CD4-positive, alpha-beta T cell treated with Interleukin-6 at 100 ng/mL for 8 hours (primary cell): ENCODE data around the gene PDE4D.
A peak's percentile ranks its signal among the peaks of the same experiment; 100 is the strongest.
"Not testable (repeated sequence)": the region's sequence is repeated elsewhere in the genome, so short reads cannot be mapped to it uniquely, and the experiment has no call there.

Source experiments
- DNase-seq: peaks from one replicate; pipeline ENCODE4 v3.0.0-alpha.2; 2020; ENCODE audit warnings: mixed read lengths, low spot score

PDE4D gene

GRCh38 chr5:59799668-59800346 is 93.7 kb downstream of the PDE4D start:
- DNase-seq, result peak; percentile 37

DNA sequence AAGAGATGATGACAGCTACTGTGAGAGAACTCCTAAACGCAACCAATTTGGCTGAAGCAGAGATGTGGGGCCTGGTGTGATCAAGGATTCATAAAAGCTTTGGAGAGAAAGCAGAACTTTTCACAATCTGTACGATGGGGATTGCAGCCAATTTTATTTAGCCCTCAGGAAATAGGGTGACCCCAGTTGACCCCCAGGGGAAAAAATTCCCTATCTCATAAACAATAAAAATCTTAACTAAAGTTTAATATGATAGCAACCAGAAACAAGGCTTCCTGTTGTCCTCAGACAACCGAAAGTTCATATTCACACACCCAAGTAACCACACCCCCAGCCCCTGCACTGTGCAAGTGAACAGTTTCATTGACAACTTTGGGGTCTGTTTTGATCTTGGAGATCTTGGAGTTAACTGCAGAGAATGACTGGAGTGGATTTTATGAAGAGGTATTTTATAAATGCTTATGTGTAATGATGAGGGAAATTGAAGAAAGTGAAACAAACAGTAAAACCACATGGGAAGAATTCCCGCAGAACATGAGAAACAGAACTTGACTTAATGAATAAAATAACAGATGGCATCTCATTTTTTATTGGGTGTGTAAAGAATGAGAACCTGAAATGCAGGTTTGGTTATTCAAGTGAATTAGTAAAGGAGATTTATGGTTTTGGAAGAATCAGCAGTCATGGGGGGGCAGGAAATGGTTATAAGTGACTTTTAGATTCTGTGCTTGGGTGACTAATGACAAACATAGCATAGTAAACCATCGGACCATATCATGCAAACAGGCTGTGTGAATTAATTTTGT is 94.5 kb downstream of the PDE4D start:
- no peak for DNase-seq

DNA sequence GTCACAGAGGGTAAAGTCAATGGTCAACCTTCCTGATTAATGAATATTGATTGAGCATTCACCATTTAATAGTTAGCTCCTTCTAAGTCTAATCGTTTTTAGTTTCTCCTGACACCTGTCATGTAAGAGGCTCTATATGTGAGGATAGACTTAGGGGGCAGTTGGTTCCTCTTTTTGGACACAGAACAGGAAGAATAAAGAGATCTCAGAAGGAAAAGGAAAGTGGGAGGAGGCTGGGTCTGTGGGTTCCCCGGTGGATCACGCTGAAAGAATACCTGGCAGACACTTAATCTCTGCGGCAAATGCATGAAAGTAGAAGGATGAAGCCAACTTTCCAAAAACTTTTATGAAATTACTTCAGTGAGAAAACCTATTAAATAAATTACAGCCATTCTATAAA is 98.4 kb downstream of the PDE4D start:
- no peak for DNase-seq

DNA sequence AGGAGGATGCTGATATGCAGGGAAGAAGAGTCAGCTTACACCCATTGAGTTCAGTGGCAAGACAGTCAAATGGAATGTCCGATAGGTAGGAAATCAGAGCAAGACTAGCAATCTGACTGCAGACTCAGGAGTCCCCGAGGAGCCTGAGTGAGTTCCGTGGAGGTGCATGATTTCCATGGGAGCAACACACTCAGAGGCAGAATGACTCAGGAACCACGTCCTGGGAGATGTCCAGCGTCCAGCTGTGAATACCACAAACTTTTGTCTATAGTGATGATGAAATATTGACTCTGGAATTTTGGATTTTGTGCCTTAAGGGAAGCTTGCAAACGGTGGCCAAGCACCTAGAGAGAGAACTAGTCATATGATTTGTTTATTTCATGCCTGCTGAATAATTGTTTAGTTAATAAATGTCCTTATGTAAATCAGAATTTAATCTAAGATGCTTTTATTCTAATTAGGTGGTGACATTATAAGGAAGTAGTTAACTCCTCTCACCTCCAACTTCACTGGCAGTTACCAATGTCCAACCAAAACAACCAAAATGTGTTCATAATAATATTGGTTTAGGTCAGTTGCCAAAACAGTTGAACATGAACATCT is 100.4 kb downstream of the PDE4D start:
- no peak for DNase-seq

DNA sequence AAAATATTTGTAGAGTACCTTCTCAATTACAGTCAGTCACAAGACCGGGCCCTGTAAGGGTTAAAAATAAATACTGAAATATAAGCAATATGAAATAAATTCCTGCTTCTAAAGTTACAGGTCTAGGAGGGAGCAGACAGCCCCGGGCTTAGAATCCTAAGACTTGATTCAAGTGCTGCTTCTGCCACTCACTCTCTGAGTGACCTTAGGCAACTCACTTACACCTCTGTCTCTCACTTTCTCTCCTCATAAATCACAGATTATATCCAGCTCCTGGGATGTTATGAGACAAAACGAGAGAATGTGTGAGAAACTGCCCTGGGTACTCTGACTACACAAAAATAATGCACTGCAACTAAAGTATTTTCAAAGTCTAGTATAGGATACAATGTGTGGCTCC is 101.9 kb downstream of the PDE4D start:
- no peak for DNase-seq

DNA sequence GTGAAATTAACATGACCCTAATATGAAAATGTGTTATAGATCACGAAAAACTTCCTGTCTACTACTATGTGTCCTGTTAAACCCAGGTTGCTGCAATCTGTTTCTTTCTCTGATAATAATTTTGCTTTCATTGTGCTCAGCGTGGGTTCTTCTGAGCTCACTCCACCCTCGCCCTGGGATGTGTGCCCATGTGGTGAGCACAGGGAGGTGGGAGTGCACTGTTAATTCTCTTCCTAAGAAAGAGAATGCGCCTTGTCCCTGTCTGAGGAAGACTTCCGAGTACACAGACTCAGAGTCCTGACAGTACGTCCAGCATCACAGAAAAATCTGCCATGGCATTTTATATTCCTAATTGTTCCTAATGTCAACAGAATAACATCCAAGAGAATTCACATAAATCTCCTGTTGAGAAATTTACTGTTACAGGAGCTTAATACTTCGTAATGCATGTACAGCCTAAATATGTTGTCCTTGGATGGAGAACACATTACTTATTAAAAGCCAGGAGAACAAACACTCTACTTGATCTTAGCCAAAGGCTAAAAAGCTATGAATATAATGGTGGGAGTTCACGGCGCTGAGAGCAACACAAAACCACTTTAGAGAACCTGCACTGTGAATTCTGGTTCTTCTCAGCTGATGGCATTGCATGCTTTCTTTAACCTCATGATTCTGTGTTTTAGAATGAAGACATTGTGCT is 102.6 kb downstream of the PDE4D start:
- no peak for DNase-seq

- no peak for DNase-seq
Observed at GRCh38 chr5:59790376-59790775, 103.2 kb downstream of the PDE4D start.

DNA sequence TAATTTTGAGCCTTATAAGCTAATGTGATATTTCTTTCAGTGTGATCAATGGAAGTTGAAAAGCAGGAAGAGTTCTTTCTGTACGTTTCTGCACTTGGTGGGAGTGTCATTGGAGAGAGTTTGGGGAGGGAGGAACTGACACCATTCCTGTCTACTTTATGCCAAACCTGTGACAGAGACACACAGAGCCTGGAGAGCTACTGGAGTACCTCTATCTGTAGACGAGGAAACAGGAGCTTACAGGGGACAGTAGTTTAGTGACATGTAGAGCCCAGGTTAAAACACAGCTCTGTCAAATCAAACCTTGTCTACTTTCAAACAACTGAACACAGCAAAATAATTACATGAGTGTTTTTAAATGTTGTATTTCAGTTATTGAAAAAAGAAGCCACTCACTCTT is 103.6 kb downstream of the PDE4D start:
- no peak for DNase-seq

DNA sequence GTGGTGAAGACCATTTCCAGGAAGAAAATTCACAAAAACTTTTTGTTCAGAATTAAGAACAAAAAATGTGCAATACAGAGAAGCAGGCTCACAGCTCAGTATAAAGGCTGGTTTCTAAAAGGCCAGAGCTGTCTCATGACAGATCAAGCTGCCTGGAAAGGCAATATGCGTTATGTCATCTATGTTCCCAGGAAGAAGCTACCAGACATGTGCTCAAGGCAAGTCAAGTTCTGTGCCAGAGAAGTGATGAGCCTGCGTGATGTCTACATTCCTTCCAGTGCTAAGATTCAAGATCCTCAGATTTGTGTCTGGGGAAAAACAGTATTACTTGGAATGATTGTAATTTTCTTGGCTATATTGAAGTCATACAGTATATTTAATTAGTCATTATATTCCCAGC is 104.3 kb downstream of the PDE4D start:
- DNase-seq, result no peak

GRCh38 chr5:59786334-59786805 is 107.2 kb downstream of the PDE4D start:
- no peak for DNase-seq

DNA sequence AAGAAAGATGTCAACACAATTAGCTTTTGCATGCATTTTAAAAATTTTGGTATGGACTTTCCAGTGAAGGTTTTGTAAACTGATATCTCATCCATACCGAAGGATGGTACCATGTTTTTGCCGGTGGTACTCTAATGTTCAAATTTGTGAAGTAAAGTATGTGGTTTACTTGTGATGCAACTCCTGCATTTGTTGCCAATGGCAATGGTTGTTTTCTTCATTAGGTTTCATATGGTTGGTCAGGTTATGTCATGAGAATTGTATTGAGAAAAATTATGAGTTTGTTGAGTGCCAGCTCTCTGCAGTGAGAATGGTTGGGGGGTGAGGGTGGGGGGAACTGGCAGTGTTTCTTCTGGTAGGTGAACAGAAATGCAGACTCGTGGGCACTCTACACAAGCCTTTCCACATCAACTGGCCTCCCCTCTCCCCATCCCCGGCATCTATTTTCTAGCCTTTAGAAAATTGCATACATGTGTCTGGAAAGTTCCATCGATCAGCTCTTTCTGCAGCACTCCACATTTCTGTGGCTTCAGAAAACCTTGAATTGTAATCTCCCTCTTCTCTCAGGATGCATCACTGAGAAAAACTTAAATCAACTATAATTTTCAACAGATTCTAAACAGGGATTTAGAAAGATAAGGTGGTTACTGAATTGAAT is 107.7 kb downstream of the PDE4D start:
- DNase-seq, result no peak

DNA sequence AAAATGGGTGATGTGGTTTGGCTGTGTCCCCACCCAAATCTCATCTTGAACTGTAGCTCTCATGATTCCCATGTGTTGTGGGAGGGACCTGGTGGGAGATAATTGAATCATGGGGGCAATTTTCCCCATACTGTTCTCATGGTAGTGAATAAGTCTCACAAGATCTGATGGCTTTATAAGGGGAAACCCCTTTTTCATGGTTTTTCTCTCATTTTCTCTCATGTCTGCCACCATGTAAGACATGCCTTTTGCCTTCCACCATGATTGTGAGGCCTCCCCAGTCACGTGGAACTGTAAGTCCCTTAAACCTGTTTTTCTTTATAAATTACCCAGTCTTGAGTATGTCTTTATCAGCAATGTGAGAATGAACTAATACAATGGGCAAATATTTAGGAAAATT is 108.8 kb downstream of the PDE4D start:
- not testable (repeated sequence) for DNase-seq

GRCh38 chr5:59783264-59783663 is 110.3 kb downstream of the PDE4D start:
- DNase-seq, result no peak

GRCh38 chr5:59782856-59783255 is 110.7 kb downstream of the PDE4D start:
- DNase-seq, result no peak

GRCh38 chr5:59779453-59779852 is 114.1 kb downstream of the PDE4D start:
- no peak for DNase-seq

DNA sequence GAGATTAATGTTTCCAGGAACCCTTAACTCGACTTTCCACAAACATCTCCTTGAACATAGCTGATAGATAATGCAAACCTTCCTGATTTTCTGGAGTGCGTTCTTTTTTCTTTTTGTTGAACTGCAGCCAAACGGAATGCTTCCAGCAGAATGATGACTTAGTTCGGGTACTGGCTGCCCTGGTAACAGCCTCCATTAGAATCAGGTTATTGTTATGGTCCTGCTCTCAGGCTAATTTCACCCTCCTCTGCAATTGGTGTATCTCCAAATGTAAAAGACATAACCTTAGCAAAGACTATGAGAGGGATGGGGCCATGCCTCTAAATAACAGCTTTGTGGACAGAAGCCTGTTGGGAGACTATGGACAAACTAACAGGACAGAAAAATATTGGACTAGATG is 116.5 kb downstream of the PDE4D start:
- DNase-seq, result no peak

GRCh38 chr5:59773294-59773693 is 120.2 kb downstream of the PDE4D start:
- no peak for DNase-seq

GRCh38 chr5:59772757-59773156 is 120.8 kb downstream of the PDE4D start:
- DNase-seq, result no peak

DNA sequence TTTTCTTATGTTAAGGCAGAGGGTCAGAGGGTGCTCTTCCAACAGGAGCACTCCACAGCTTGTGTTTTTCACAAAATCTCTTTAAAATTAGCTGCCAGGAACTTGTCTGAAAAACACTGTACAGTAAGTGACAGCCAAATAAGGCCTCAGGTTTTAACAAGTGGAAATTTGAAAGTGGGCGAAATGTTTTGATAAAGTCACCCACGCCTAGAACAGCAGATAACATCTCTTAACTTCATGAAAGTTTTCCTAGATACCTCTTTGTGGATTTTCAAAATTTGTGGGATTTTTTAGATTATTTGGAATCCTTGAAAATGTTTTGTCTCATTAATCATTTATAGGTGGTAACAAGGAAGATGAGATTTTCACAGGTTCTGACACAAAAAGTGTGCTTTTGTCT is 121.3 kb downstream of the PDE4D start:
- DNase-seq, result no peak

DNA sequence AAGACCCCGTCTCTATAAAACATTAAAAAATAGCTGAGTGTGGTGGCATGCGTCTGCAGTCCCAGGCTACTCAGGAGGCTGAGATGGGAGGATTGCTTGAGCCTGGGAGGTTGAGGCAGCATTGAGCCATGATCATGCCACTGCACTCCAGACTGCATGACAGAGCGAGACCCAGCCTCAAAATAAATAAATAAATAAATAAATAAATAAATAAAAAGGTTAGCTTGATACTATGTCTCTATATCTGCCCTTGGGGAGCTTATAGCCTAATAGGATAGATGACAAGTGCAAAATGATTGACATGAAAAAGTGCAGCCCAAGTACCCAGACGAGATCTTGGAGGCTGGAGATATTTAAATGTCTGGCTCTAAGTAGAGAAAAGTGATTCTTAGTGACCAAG is 122.6 kb downstream of the PDE4D start:
- DNase-seq, result no peak

DNA sequence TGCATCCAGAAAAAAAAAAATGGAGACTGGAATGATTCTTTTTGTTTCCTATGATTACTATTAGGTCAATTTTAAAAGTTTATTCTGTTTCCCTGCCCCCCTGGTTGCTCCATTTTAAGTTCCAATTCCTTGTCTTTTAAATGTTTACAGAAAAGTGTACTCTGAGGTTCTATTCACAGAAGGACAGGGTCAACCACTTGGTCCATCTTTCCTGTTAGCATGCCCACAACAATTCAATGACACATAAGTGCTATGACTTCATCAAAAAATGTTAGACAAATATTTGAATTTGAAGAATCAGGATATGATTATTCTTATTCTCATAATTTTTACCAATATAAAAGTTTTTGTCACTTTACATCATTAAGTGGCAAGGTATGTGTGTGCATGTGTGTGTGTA is 123.7 kb downstream of the PDE4D start:
- DNase-seq, result no peak

- DNase-seq, result no peak
Observed at GRCh38 chr5:59769041-59769360, 124.5 kb downstream of the PDE4D start.
